ENCODE measurements around the gene SRRD. TPM values are rescaled to one million over a fixed set of nuclear protein-coding genes. Genes with fewer than 3 reads are reported as not detected.

Gene SRRD
- total RNA-seq, 1 donor from 2014 or later, result 23.2 TPM

GRCh38 chr22:26536762-26537134, 53.1 kb downstream of the SRRD start:
- no peak for DNase-seq (ENCODE audit: low spot score)
- TF ChIP-seq CTCF (IDR thresholded peaks at IDR 0.05), result no peak
- Mint-ChIP-seq H3K9me3 (ENCODE audit: low read depth) (no peaks in the 10 kb centered on the region), H3K36me3 (ENCODE audit: low read depth) (peaks cover 26% of the 10 kb centered on the region), H3K4me3 (ENCODE audit: unreplicated experiment) (no peak overlapping the region), H3K27ac (ENCODE audit: unreplicated experiment) (no peak overlapping the region), H3K4me1 (ENCODE audit: low read depth) (no peaks in the 10 kb centered on the region), H3K27me3 (ENCODE audit: low read depth) (no peaks in the 10 kb centered on the region)

DNA sequence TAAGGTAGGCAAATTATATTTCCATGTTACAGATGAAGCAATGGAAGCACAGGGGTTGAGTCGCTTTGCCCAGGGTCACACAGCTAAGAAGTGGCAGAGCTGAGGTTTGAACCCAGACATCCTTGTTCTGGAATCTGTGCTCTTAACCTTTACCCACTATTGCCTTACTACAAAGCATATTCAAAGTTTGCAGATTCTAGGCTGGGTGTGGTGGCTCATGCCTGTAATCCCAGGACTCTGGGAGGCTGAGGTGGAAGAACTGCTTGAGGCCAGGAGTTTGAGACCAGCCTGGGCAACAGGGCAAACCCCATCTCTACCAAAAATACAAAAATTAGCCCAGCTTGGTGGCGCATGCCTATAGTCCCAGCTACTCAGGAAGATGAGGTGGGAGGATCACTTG, 56.4 kb downstream of the SRRD start:
- Mint-ChIP-seq H3K9me3 (ENCODE audit: low read depth) (no peaks in the 10 kb centered on the region), H3K27me3 (ENCODE audit: low read depth) (no peaks in the 10 kb centered on the region), H3K4me3 (ENCODE audit: unreplicated experiment) (no peak overlapping the region), H3K4me1 (ENCODE audit: low read depth) (no peaks in the 10 kb centered on the region), H3K36me3 (ENCODE audit: low read depth) (peaks cover 23% of the 10 kb centered on the region), H3K27ac (ENCODE audit: unreplicated experiment) (no peak overlapping the region)
- no peak for DNase-seq (ENCODE audit: low spot score)
- TF ChIP-seq CTCF (IDR thresholded peaks at IDR 0.05), result no peak

DNA sequence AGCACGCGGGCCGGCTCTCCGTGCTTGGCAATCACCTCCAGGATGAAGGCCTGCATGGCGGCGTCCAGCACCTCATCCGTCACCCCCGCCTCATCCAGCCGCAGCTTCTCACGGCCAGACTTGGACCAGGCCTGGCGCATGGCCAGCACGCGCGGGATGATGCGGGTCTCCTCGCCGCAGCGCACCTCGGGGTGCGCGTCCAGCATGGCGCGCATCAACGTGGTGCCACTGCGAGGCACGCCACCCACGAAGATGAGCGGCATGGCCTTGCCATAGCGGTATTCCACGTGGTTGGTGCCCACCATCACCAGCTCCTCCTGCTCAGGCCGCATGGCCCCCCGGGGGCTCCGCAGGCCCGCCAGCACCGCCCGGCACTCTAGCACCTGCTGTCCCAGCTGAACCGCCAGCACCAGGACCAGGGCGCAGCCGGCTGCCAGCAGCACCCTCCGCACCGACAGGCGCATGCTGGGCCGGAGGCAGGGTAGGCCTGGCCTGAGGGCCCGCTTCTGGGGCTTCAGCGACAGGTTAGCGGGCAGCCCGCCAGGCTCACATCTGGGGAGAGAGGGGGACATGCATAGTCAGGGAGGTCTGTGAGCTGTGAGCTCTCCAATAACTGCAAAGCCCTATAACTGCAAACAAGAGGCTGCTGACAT, 57.6 kb downstream of the SRRD start:
- H3K9me3 Mint-ChIP-seq (ENCODE audit: low read depth), result no peaks in the 10 kb centered on the region
- H3K4me1 Mint-ChIP-seq (ENCODE audit: low read depth), result no peaks in the 10 kb centered on the region
- TF ChIP-seq CTCF (IDR thresholded peaks at IDR 0.05), result no peak
- H3K27me3 Mint-ChIP-seq (ENCODE audit: low read depth), result no peaks in the 10 kb centered on the region
- no peak overlapping the region for H3K27ac Mint-ChIP-seq (ENCODE audit: unreplicated experiment)
- no peak for DNase-seq (ENCODE audit: low spot score)
- peaks cover 22% of the 10 kb centered on the region for H3K36me3 Mint-ChIP-seq (ENCODE audit: low read depth)
- no peak overlapping the region for H3K4me3 Mint-ChIP-seq (ENCODE audit: unreplicated experiment)

- no peaks in the 10 kb centered on the region for H3K27me3 Mint-ChIP-seq (ENCODE audit: low read depth)
- no peak for DNase-seq (ENCODE audit: low spot score)
- H3K4me3 Mint-ChIP-seq (ENCODE audit: unreplicated experiment), result no peak overlapping the region
- H3K4me1 Mint-ChIP-seq (ENCODE audit: low read depth), result peaks cover 5% of the 10 kb centered on the region
- H3K36me3 Mint-ChIP-seq (ENCODE audit: low read depth), result peaks cover 20% of the 10 kb centered on the region
- no peak overlapping the region for H3K27ac Mint-ChIP-seq (ENCODE audit: unreplicated experiment)
- no peak for TF ChIP-seq CTCF (IDR thresholded peaks at IDR 0.05)
- no peaks in the 10 kb centered on the region for H3K9me3 Mint-ChIP-seq (ENCODE audit: low read depth)
These were observed 59.2 kb downstream of the SRRD start for GRCh38 chr22:26542831-26543230.

Other genes starting within 250 kb of the SRRD start
- gene ASPHD2, start 54.6 kb upstream of the SRRD start, total RNA-seq, result 5.5 to 6.9 TPM (median 6.8 TPM) in 3 replicates
- gene HPS4, start 94 bp upstream of the SRRD start, total RNA-seq, result 26.9 to 29.7 TPM (median 28.2 TPM) in 3 replicates
- gene TFIP11, start 28.6 kb downstream of the SRRD start, total RNA-seq, result 30.6 to 34.7 TPM (median 33.3 TPM) in 3 replicates
- 75.8 to 80.3 TPM (median 77.1 TPM) in 3 replicates for gene TPST2, start 106.3 kb downstream of the SRRD start, total RNA-seq
- gene CRYBB1, start 134.2 kb downstream of the SRRD start, total RNA-seq, result not detected in 3 replicates
- gene CRYBA4, start 138.1 kb downstream of the SRRD start, total RNA-seq, result not detected in 3 replicates
- 2.5 to 6.2 TPM (median 3.5 TPM) in 3 replicates for gene MIAT, start 173.7 kb downstream of the SRRD start, total RNA-seq

Measured in chondrocyte (in vitro differentiated cells).